ENCODE measurements around the gene GSTK1. TPM values are rescaled to one million over a fixed set of nuclear protein-coding genes. Genes with fewer than 3 reads are reported as not detected.

GSTK1 gene
- total RNA-seq, 4 donors from 2014 or later: 97.0 to 180 (median 139) TPM

DNA sequence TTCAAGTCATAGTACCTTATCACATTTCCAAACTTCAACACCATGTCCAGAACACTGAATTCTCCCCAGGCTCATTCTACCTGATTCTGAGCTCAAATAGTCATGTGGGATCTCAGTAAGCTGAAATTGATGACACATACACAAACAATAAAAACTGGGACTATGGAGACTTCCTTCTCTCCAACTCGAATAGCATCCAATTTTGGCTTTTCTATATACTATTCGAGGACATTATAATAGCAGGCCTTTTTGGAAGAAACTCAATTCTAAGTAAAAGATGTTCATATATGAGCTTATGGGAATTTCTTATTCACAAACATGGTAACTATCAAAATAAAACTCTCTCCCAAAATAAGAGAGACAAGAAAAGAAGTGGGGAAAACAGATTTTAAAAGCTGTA lies 42.0 kb upstream of the GSTK1 start:
- WGBS, 2 donors: 69 to 78% methylated on average over 2 of the region's 2 CpGs
- intact Hi-C loops (cut with DNase I; ENCODE audit: low total_unique reads): no loop called here

DNA sequence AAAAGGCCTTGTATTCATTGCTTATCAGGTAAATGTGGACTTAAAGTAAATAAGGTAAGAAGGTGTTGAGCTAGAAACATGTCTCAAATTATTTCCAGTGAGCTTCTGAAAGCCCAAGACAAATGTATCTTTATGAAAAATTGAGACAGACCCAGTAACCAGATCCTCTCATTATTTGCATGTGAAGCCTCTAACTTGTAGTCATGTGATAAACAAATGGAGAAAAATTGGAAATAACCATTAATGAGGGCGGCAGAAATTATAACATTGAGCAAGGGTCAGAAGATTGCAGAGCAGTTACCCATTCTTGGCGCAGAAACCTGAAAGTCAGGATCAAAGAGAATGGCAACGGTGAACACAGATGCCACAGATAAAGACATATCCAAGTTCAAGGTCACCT lies 41.5 kb upstream of the GSTK1 start, which contains the start of gene TAS2R40:
Gene TAS2R40 (plus strand): TSS at position 301 of the 400 bp plus-strand sequence. CDS start 42 bp downstream, at position 343.
- no peak for DNase-seq (ENCODE audit: low spot score in 2 of 2)
- TF ChIP-seq POLR2A (IDR thresholded peaks at IDR 0.05): no peak
- TF ChIP-seq, protein P1, sequence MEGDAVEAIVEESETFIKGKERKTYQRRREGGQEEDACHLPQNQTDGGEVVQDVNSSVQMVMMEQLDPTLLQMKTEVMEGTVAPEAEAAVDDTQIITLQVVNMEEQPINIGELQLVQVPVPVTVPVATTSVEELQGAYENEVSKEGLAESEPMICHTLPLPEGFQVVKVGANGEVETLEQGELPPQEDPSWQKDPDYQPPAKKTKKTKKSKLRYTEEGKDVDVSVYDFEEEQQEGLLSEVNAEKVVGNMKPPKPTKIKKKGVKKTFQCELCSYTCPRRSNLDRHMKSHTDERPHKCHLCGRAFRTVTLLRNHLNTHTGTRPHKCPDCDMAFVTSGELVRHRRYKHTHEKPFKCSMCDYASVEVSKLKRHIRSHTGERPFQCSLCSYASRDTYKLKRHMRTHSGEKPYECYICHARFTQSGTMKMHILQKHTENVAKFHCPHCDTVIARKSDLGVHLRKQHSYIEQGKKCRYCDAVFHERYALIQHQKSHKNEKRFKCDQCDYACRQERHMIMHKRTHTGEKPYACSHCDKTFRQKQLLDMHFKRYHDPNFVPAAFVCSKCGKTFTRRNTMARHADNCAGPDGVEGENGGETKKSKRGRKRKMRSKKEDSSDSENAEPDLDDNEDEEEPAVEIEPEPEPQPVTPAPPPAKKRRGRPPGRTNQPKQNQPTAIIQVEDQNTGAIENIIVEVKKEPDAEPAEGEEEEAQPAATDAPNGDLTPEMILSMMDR (IDR thresholded peaks at IDR 0.05): no peak
- intact Hi-C loops (cut with DNase I; ENCODE audit: low total_unique reads): no loop called here
- 74 to 87% methylated on average over 3 of the region's 3 CpGs for WGBS, 2 donors
- H3K4me3 ChIP-seq (ENCODE audit: low read depth, poor library complexity, severe bottlenecking): no peak within 1 kb of the TSS

More for the DNA sequence above, 42.0 kb upstream of the GSTK1 start:
- no peak for TF ChIP-seq POLR2A (IDR thresholded peaks at IDR 0.05)
- TF ChIP-seq, protein P1 (IDR thresholded peaks at IDR 0.05): no peak
- no peak overlapping the region for H3K4me3 ChIP-seq (ENCODE audit: low read depth, poor library complexity, severe bottlenecking)
- DNase-seq (ENCODE audit: low spot score in 2 of 2): no peak

DNA sequence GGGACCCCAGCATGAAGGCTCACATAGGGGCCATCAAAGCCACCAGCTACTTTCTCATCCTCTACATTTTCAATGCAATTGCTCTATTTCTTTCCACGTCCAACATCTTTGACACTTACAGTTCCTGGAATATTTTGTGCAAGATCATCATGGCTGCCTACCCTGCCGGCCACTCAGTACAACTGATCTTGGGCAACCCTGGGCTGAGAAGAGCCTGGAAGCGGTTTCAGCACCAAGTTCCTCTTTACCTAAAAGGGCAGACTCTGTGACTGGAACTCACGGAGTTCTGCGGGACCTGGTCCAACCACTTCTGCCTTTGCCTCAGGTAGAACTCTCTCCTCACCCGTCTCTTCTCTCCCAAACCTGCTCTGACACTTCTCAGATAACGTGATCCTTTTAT lies 40.5 kb upstream of the GSTK1 start:
- 52 to 55% methylated on average over 7 of the region's 7 CpGs for WGBS, 2 donors
- H3K4me3 ChIP-seq (ENCODE audit: low read depth, poor library complexity, severe bottlenecking): no peak overlapping the region
- no peak for DNase-seq (ENCODE audit: low spot score in 2 of 2)
- TF ChIP-seq, protein P1 (IDR thresholded peaks at IDR 0.05): no peak
- no peak for TF ChIP-seq POLR2A (IDR thresholded peaks at IDR 0.05)
- intact Hi-C loops (cut with DNase I; ENCODE audit: low total_unique reads): no loop called here

- DNase-seq (ENCODE audit: low spot score in 2 of 2): no peak
- no peak for TF ChIP-seq POLR2A (IDR thresholded peaks at IDR 0.05)
- intact Hi-C loops (cut with DNase I; ENCODE audit: low total_unique reads): no loop called here
- 60 to 61% methylated on average over 4 of the region's 4 CpGs for WGBS, 2 donors
- no peak overlapping the region for H3K4me3 ChIP-seq (ENCODE audit: low read depth, poor library complexity, severe bottlenecking)
These were observed 39.5 kb upstream of the GSTK1 start for GRCh38 chr7:143223784-143224183.

GRCh38 chr7:143225047-143225446 lies 38.2 kb upstream of the GSTK1 start:
- no peak overlapping the region for H3K4me3 ChIP-seq (ENCODE audit: low read depth, poor library complexity, severe bottlenecking)
- intact Hi-C loops (cut with DNase I; ENCODE audit: low total_unique reads): no loop called here
- DNase-seq (ENCODE audit: low spot score in 2 of 2): no peak
- WGBS, 2 donors: 78 to 86% methylated on average over 5 of the region's 5 CpGs
- TF ChIP-seq, protein P1 (IDR thresholded peaks at IDR 0.05): no peak
- TF ChIP-seq POLR2A (IDR thresholded peaks at IDR 0.05): no peak

- WGBS, 2 donors: 21 to 27% methylated on average over 1 of the region's 1 CpG
- no peak for TF ChIP-seq POLR2A (IDR thresholded peaks at IDR 0.05)
- TF ChIP-seq, protein P1 (IDR thresholded peaks at IDR 0.05): no peak
- no peak for DNase-seq (ENCODE audit: low spot score in 2 of 2)
- H3K4me3 ChIP-seq (ENCODE audit: low read depth, poor library complexity, severe bottlenecking): no peak overlapping the region
- intact Hi-C loops (cut with DNase I; ENCODE audit: low total_unique reads): no loop called here
These were observed 35.4 kb upstream of the GSTK1 start for GRCh38 chr7:143227806-143228205.

All from lower leg skin (tissue), 4 donors.